ENCODE data around the gene MXRA8.
"Not testable (repeated sequence)": the region's sequence is repeated elsewhere in the genome, so short reads cannot be mapped to it uniquely, and the experiment has no call there.

The MXRA8 gene, protein sequence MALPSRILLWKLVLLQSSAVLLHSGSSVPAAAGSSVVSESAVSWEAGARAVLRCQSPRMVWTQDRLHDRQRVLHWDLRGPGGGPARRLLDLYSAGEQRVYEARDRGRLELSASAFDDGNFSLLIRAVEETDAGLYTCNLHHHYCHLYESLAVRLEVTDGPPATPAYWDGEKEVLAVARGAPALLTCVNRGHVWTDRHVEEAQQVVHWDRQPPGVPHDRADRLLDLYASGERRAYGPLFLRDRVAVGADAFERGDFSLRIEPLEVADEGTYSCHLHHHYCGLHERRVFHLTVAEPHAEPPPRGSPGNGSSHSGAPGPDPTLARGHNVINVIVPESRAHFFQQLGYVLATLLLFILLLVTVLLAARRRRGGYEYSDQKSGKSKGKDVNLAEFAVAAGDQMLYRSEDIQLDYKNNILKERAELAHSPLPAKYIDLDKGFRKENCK

DNA sequence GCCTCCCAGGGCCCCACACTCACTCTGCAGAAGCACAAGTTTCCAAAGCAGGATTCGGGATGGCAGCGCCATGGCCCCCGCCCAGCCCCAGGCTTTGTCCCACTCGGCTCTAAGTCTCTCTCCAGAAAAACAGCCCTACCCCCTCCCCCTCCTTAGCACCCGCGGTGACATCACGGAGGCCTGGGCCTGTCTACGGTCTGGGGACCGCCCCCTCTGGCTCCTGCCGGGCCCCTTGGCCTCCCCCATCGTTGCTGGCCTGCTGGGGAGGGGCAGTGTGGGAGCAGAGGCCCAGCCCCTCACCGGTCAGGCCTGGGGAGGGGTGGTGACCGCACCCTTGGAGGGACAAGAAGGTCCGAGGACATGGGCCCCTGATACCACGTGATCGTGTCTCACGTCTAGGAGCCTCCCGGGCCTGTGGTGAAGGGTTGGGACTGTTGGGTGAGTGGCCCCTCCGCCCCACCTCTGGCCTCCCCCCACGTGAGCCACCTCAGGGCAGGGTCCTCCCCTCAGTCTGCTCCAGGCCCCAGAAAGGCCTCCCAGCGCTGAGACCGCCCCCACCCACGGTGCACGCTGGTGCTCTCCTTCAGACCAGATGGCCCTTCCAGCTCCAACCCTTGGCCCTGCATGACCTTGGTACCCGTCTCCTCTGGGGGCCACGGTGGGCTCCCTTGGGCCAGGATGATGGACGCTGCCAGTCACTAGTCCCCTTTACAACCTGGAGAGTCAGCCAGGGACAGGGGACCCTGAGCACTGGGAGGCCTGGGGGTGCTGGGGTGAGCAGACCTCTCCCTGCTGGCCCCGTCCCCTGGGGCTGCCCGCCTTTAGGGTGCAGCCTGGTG, at the start of gene MXRA8:
MXRA8 (minus strand) TSS at position 123 of the 839 bp plus-strand sequence; CDS start at position 72, 51 bp downstream.
- no peak for DNase-seq (ENCODE audit: low read depth, low spot score)

DNA sequence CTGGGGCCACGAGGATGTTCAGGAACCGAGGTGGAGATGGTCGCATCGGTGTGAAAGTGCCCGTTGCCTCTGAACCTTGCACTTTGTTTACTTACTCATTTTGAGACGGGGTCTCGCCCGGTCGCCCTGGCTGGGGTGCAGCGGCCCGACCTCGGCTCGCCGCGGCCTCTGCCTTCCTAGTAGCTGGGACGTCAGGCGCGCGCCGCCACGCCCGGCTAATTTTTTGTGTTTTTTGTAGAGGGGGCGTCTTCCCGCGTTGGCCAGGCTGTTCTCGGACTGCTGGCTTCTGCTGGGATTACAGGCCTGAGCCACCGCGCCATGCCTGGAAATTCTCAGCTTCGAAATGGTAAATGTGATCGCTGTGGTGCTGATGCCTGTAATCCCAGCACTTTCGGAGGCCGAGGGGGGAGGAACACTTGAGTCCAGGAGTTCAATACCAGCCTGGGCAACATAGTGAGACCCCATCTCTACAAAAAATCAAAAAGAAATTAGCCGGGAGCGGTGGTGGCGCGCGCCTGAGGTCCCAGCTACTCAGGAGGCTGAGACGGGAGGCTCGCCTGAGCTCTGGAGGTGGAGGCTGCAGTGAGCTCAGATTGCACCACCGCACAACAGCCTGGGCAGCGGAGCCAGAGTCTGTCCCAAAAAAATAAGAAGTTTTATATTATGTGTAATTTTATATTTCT, 49.4 kb upstream of the MXRA8 start:
- no peak for DNase-seq (ENCODE audit: low read depth, low spot score)

DNA sequence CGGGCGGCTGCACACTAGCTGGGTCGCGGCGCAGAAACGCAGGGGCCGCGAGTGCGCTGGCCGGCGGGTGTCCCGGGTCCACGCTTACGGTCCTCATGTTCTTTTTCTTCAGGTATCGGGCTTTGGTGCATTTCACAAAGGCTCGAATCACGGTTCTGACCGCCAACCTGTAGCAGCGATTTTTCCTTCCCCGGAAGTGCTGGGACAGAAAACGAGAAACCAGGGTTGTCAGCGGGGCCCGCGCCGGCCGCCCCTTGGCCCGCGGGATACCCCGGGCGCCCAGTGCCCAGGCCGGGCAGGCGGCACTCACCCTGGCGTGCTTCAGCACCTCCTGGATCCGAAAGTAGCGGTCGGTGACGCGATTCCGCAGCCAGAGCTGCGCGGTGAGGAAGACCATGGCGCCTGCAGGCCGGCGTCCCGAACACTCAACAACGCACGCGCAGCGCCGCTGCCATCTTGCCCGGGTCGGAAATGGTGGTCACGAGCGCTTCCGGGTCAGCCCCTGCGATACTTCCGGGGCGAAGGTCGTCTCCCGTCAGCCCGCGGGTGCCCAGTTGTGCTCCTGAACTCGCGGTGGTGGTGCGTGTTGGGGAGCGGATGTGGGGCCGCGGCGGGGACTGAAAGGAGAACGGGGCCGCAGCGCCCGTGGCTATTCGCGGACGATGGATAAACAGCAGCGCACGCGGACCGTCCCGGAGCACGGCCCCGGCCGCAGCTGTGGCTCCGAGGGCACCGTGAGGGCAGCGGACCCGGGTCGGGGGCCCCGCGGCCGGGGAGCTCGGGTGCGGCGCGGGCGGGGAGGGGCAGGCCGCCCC, 48.7 kb upstream of the MXRA8 start, which contains the start of gene MRPL20:
MRPL20 (minus strand) TSS at position 473 of the 815 bp plus-strand sequence; CDS start at position 397, 76 bp downstream.
- DNase-seq (ENCODE audit: low read depth, low spot score): peak; percentile 97

DNA sequence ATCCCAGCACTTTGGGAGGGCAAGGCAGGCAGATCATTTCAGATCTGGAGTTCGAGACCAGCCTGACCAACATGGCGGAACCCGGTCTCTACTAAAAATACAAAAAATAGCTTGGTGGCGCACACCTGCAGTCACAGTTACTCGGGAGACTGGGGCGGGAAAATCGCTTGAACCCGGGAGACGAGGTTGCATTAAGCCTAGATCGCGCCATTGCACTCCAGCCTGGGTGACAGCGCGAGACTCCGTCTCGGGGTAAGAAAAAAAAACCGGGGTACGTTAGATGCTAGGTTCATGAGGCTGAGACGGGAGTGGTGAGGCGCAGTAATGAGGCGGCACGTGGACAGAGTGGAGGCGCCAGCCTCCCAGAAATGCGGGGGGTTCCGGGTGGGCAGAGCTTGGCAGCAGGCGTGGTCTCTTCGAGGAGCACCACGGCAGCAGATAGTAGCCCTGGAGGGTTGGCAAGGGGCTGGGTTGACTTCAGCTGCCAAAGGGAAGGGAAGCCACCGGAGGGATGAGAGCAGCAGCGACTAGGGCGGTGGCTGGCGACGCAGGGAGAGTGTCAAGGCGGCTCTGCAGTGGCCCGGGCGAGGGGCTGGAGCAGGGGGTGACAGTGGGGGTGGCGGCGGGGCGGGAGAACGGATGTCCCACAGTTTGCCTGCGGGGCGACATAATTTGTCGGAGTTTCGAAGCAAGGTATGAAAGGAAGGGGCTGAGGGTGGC, 47.9 kb upstream of the MXRA8 start:
- no peak for DNase-seq (ENCODE audit: low read depth, low spot score)

DNA sequence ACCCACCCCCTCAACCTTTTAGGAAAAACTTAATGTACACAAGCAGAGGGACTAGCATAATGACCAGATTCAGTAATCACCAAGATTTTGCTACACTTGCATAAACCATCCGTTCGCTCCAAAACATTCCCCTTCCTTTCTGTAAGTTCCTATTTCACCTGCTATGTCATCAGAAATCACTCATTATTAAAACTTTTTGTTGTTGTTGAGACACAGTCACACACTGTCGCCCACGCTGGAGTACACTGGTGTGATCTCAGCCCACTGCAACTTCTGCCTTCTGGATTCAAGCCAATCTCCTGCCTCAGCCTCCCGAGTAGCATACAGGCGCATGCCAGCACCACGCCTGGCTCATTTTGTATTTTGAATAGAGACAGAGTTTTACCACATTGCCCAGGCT, 45.3 kb upstream of the MXRA8 start:
- DNase-seq (ENCODE audit: low read depth, low spot score): no peak

DNA sequence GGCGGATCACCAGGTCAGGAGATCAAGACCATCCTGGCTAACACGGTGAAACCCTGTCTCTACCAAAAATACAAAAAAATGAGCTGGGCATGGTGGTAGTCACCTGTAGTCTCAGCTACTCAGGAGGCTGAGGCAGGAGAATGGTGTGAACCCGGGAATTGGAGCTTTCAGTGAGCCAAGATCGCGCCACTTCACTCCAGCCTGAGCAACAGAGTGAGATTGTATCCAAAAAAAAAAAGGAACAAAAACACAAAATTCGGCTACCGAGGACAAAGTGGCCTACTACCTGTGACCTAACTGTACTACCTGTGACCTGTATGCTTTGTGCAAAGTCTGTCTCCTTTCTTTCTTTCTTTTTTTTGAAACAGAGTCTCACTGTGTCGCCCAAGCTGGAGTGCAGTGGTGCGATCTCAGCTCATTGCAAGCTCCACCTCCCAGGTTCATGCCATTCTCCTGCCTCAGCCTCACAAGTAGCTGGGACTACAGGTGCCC, 44.6 kb upstream of the MXRA8 start:
- DNase-seq (ENCODE audit: low read depth, low spot score): not testable (repeated sequence)

DNA sequence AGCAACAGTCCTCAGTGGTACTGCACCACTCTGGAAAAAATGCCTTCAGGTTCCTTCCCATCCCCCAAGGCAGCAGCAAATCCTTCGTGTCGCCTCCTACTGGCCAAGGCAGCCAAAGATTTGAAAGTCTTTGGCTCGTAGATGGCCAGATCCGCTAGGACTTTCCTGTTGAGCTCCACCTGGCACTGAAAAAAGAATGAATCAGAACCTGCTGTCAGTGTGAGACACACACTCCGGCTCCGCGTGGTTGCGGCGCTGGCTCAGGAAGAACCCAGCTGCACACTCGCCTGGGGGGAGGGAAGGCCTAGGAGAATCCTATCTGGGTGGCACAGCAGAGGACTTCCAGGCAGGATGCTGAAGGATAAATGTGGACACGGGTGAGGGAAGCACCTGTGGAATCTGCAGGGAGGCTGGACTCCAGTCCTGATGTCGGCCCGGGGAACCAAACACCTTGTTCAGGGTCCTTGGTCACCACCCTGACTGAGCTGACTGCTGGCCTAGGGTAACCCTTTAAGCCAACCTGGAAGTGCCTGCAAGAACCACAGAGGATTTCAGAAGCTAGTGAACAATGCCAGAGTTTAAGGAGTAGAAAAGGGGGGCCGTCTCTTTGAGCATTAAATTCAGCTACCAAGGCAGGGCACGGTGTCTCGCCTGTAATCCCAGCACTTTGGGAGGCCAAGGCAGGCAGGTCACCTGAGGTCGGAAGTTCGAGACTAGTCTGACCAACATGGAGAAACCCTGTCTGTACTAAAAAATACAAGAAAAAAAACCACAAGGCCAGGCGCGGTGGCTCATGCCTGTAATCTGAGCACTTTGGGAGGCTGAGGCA, 43.9 kb upstream of the MXRA8 start:
- DNase-seq (ENCODE audit: low read depth, low spot score): no peak

DNA sequence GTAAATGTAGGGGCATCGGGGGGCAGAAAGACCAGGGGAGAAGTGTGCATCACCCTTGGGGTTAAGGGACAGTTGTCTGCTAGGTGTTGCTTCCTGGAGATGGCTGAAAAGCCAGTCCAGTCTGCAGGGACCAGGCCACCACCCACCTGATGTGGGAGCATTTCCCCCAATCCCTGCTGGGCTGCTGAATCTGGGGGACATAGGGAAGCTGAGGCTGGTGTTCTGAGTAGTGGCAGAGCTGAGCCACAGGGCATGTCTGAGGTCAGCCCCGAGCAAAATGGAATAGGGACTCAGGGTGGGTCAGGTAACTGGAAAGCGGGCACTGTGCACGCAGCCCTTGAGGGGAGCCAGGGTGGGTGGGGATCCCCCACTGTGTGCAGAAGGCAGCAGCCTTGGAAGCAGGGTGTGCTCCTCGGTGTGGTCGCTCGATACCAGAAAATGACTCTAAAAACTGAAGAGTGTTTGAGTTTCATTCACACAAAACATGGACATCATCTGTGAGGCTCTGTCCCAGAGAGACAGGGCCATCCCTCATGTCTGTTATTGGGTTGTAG, 43.2 kb upstream of the MXRA8 start:
- DNase-seq (ENCODE audit: low read depth, low spot score): no peak

DNA sequence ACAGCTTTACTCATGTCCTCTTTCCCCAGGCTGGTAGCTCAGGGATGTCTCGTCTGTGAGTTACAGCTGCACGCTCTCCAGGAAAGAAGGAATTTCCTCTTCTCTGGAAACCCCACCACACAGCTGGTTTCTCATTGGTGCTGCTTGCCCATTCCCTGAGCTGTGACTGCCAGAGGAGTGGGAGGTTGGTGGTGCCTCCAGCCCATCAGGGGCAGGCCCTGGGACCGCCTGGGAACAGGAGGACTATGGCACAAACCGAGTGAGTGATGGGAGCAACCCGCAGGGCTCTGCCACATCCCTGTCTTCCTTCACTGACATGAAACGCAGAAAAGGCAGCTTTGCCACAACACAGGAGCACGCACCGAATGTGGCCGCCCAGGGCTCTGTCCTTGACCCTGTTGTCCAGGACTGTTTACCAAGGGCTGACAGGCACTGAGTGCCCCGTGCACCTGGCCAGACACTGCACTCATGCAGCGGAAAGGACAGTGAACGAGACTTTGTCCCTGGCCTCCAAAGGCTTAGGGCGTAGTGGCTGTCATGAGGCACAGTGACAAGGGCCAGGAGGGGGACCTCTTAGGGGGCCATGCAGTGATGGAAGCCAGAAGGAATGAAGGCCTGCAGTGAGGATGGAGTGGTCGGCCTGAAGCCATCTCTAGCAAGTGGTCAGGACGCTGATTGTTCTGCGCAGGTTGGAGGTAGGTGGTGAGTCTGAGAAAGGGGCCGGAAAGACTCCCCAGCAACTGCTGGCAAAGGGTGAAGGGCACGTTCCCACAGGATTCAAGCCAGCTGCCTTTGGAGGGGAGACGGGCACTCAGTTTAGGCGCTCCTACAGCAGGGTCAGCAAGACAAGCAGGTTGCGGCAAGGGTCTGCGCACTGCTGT, 42.5 kb upstream of the MXRA8 start:
- DNase-seq (ENCODE audit: low read depth, low spot score): no peak

DNA sequence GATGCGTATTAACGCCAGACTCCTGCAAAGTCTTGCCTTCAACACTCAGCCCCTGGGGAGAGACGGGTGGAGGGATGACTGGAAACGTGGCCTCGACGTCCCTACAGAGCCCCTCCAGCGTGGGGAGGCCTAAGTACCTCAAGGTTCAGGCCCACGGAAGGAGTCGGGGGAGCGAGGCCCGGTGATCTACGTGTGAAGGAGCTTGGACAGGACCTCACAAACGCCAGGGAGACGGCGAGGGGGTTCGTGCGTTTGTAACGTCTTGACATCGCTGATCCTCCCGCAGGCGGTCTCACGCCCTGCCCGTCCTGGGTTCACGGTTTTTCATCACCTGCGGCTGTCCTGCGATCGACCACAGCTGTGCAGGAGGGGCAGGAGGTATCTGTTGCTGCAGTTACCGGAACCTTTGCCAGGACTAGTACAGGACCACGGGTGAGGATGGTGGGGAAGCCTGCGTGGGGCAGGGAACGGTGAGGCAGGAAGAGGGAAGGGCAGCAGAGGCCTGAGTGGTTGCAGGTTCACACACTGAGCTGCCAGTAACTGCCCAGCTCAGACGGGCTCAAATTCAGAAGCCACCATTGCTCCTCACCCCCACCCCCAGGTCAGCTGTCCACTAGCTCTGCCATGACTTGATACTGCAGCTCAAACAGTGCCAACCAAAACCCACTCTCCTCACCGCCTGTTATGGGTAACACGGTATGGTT, 41.7 kb upstream of the MXRA8 start:
- no peak for DNase-seq (ENCODE audit: low read depth, low spot score)

DNA sequence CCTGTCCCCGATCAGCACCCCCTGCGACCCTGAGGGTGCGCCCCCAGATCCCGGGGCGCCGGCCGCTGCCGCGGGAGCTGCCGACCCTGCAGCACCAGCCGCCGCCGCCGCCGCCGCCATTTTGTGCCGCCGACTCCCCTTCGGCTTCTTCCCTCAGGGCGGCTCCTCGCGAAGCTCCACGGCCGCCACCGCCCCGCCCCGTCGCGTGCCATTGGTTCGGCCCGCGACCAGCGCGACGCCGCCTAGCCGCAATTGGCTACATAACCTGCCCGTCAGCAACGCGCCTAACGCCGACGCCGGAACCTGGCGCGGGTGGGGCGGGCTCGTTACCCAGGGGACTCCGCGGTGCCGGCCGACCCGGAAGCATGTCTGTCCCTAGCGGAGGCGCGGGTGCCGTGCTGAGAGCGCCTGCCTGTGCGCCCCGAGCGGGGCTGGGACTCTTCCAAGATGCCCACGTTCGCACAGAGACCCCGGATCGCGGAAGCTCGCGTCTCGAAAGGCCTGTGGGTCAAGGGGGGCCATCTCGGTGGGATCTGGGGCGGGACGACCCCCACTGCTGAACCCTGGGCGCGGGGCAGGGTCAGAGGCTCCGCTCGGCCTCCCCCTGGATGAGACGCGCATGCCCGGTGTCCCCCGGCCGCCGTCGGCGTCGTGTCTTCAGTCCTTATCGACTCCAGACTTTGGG, 41.0 kb upstream of the MXRA8 start, which contains the start of gene CCNL2:
CCNL2 (minus strand) TSS at position 149 of the 685 bp plus-strand sequence; CDS start at position 120, 29 bp downstream.
- DNase-seq (ENCODE audit: low read depth, low spot score): peak; percentile 98

DNA sequence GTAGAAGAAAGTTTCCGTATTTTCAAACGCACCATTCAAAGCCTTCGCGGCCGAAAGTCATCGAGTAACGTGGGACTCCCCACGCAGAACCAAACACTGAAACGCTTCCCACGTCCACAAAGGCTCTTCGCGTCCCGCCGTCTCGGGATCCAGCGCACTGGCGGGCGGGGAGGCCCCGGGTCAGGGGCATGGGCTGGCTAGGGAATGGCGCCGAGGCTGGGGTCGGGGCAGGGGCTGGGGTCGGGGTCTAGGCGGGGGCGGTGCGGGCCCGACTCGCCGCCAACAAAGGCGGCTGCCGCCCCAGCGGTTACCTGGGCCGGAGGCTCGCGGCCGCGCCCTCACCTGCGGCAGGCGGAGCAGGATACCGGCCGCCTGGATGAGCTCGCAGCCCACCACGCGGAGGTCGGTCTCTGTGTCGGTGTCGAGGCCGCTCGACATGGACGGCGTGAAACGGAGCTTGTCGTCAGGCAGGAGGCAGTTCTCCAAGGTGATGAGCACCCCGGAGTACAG, 40.4 kb upstream of the MXRA8 start:
- no peak for DNase-seq (ENCODE audit: low read depth, low spot score)

DNA sequence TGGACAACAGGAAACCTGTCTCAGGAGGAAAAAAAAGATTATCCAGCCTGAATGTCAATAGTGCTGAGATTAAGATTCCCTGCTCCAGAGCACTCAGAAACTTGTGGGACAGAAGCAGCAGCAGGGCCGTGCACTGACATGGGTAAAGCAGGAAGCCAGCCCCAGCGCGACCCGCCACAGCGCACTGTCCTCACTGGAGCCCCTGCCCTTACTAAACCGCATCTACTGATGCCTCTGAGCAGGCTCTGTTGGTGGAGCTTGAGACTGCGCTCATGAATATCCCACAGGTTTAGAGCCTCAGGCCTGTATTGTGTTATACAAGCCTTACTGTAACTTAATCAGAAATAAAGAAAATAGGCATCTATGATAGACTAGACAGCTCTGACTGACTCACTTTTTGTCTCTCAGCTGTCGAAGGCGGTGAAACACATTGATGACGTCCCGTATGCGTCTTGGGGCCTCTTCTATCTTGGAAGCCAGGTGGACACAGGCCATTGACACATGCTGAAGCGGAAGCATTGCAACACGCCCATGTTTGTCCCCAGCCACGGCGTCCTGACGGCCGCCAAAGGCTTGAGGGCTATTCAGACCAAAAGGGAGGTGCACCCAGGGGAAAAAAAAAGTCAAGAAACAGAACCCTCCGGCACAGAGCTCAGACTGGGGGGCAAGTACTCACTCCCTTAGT, 39.6 kb upstream of the MXRA8 start:
- no peak for DNase-seq (ENCODE audit: low read depth, low spot score)

DNA sequence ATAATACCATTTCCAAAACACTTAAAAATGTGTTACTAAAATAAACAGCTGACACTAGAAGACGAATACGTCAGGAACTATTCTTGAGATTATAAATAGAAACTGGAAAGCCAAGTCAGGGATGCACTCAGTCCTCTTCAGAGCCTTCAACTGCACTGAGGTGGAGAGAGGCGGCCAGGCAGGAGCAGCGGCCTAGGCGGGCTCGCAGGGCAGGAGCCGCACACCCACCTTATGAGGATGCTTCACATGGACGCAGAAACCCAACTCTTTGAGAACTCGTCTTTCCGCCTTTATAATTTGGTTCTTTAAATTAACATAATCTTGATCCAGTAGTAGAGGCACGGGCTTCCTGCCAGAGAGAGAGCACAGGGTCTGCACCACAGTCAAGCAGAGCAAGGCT, 36.8 kb upstream of the MXRA8 start:
- no peak for DNase-seq (ENCODE audit: low read depth, low spot score)

DNA sequence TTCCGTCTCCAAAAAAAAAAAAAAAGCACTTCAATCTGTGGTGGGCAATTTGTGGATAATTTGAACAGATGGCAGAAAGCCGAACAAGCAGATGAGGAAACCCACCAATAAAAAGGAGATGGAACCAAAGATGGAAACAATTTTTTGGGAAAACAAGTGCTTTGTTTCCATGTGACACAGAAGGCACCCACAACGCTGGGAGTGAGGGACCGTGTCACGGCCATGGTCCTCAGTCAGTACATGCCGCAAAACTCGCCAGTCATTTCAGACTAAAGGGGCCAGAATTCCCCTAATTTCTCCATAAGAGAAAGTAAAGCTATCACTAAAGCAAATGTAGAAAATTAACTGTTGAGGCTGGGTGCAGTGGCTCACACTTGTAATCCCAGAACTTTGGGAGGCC, 35.8 kb upstream of the MXRA8 start:
- no peak for DNase-seq (ENCODE audit: low read depth, low spot score)

DNA sequence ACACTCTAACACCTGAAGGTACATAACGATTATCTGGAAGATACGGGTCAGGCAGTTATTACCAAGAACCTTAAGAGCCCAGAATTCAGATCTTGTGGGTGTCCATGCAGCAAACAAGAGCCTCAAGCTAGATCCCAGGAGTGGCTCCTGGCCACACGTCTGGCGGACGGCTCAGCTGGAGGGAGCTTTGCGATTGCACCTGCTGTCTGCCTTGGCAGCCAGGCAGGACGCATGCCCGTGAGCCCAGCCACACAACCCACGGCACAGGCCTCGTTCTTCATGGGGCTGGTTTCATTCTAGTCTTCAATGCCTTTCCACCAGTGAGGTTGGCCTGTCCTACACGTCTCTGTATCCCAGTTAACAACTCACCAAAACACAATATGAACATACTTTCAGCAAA, 35.1 kb upstream of the MXRA8 start:
- no peak for DNase-seq (ENCODE audit: low read depth, low spot score)
